HCT116 (cell line): ENCODE results near the gene SPRR2B. TPM values are rescaled to one million over a fixed set of nuclear protein-coding genes. Genes with fewer than 3 reads are reported as not detected.
A peak's percentile ranks its signal among the peaks of the same experiment; 100 is the strongest.

Experiments
- ATAC-seq: fragments of 200-7000 bp; cut with Tn5 transposase; 2 replicates; pipeline ENCODE4 v1.9.1; 2020; ENCODE audit warnings: mild to moderate bottlenecking, moderate library complexity
- BruUV-seq: library from RNA; stranded (reverse); fragments of 400-500 nt; replicated peaks from 2 replicates; lab custom pipeline; 2021; lab: Mats Ljungman, UMichigan
- CTCF ChIA-PET: fragments of 300-600 bp; sonication (Branson Sonifier 250); formaldehyde crosslinking; loops from one replicate; lab custom pipeline; 2021; ENCODE audit warnings: antibody characterized with exemption; lab: Charles Lee
- POLR2A ChIA-PET: fragments of 300-600, 350-600 bp; sonication (Branson Sonifier 250); formaldehyde crosslinking; loops from one replicate; lab custom pipeline; 2021; ENCODE audit warnings: antibody characterized with exemption; lab: Charles Lee
- RAD21 ChIA-PET, 2 experiments: fragments of 300-600 bp; sonication (Branson Sonifier 250); formaldehyde crosslinking; loops; one replicate each; lab custom pipeline; 2023; ENCODE audit warnings: low total read pairs in 2 of 2; ENCODE audit not compliant: uncharacterized antibody in 2 of 2, unreplicated experiment in 2 of 2, low non-redundant PET in 1 of 2; lab: Charles Lee
- DNase-seq: peaks from one replicate; pipeline ENCODE4 v3.0.0-alpha.2; 2010; ENCODE audit warnings: low read depth, low spot score
- H2AFZ ChIP-seq: fragments of 200-600 bp; shearing (Covaris generic), sonication (generic); 2 replicates; pipeline ENCODE4 v1.6.1; 2017; ENCODE audit warnings: low read depth, mixed run types, mixed read lengths, antibody characterized with exemption, low read length; ENCODE audit not compliant: poor library complexity, severe bottlenecking
- H3K27ac ChIP-seq: 2 replicates; pipeline ENCODE4 v1.5.1; 2012; ENCODE audit warnings: low read depth, low read length
- H3K27me3 ChIP-seq: fragments of 200-600 bp; sonication (generic); 2 replicates; pipeline ENCODE4 v1.6.1; 2016; ENCODE audit warnings: mixed run types, low read length, mixed read lengths; ENCODE audit not compliant: insufficient read depth
- H3K36me3 ChIP-seq, 2 experiments: fragments of 200-500 bp in 1 of 2; fragments of 200-600 bp in 1 of 2; sonication (Bioruptor generic) in 1 of 2; sonication (generic) in 1 of 2; 2 replicates each; pipeline versions ENCODE4 v1.5.1 to v1.6.1; 2014 to 2016; ENCODE audit warnings: low read length in 2 of 2, inconsistent platforms in 1 of 2, mixed read lengths in 1 of 2, mixed run types in 1 of 2; ENCODE audit not compliant: insufficient read depth in 2 of 2, control insufficient read depth in 1 of 2
- H3K4me1 ChIP-seq, 2 experiments: fragments of 200-600 bp in 1 of 2; sonication (generic) in 1 of 2; 2 replicates each; pipeline versions ENCODE4 v1.5.1 to v1.6.1; 2012 to 2017; ENCODE audit warnings: low read length in 2 of 2, inconsistent platforms in 1 of 2, mild to moderate bottlenecking in 1 of 2, mixed read lengths in 1 of 2, mixed run types in 1 of 2, moderate library complexity in 1 of 2; ENCODE audit not compliant: insufficient read depth in 2 of 2, control insufficient read depth in 1 of 2
- H3K4me2 ChIP-seq: fragments of 200-600 bp; sonication (generic); 2 replicates; pipeline ENCODE4 v1.6.1; 2017; ENCODE audit warnings: mixed run types, low read length, mixed read lengths
- H3K4me3 ChIP-seq, 2 experiments: fragments of 200-600 bp in 1 of 2; sonication (generic) in 1 of 2; replicated peaks in 1 of 2; 2 replicates each; pipeline ENCODE4 v1.5.1; 2011 to 2016; ENCODE audit warnings: low read length in 2 of 2, control low read depth in 1 of 2, low read depth in 1 of 2, mild to moderate bottlenecking in 1 of 2, mixed read lengths in 1 of 2, mixed run types in 1 of 2
- H3K79me2 ChIP-seq: fragments of 200-600 bp; sonication (generic); 2 replicates; pipeline ENCODE4 v1.6.1; 2017; ENCODE audit warnings: mild to moderate bottlenecking, mixed run types, low read length, moderate library complexity, mixed read lengths; ENCODE audit not compliant: insufficient read depth
- H3K9ac ChIP-seq: fragments of 200-600 bp; sonication (generic); 2 replicates; pipeline ENCODE4 v1.6.1; 2016; ENCODE audit warnings: low read length, mixed read lengths
- H3K9me2 ChIP-seq: fragments of 200-600 bp; sonication (generic), shearing (Covaris generic); 2 replicates; pipeline ENCODE4 v1.6.1; 2017; ENCODE audit warnings: mixed run types, mild to moderate bottlenecking, moderate library complexity; ENCODE audit not compliant: insufficient read depth
- H3K9me3 ChIP-seq, 2 experiments: fragments of 200-500 bp in 1 of 2; fragments of 200-600 bp in 1 of 2; sonication (Bioruptor generic) in 1 of 2; sonication (generic) in 1 of 2; 2 replicates each; pipeline ENCODE4 v1.6.1; 2014 to 2017; ENCODE audit warnings: low read length in 2 of 2, mixed read lengths in 2 of 2, inconsistent platforms in 1 of 2, low read depth in 1 of 2, mild to moderate bottlenecking in 1 of 2, mixed run types in 1 of 2, moderate library complexity in 1 of 2; ENCODE audit not compliant: control insufficient read depth in 1 of 2, insufficient read depth in 1 of 2
- H4K20me1 ChIP-seq: fragments of 200-600 bp; sonication (generic), shearing (Covaris generic); 2 replicates; pipeline ENCODE4 v1.6.1; 2017; ENCODE audit warnings: mixed run types, mild to moderate bottlenecking, moderate library complexity; ENCODE audit not compliant: insufficient read depth
- ATF3 ChIP-seq: IDR thresholded peaks from 2 replicates; pipeline ENCODE4 v1.6.1; 2012
- CBX3 ChIP-seq: IDR thresholded peaks from 2 replicates; pipeline ENCODE4 v1.6.1; 2012; ENCODE audit warnings: low read depth
- CTCF ChIP-seq, 3 experiments: fragments of 200-600 bp in 1 of 3; sonication (generic) in 1 of 3; IDR thresholded peaks in 2 of 3; conservative IDR thresholded peaks in 1 of 3; 2 replicates each; pipeline ENCODE4 v1.5.1; 2012 to 2017; ENCODE audit warnings: low read depth in 2 of 3, low read length in 2 of 3, antibody characterized with exemption in 1 of 3, borderline replicate concordance in 1 of 3, control low read depth in 1 of 3, mild to moderate bottlenecking in 1 of 3, mixed read lengths in 1 of 3, mixed run types in 1 of 3, moderate library complexity in 1 of 3; ENCODE audit not compliant: insufficient read depth in 1 of 3
- EGR1 ChIP-seq: IDR thresholded peaks from 2 replicates; pipeline ENCODE4 v1.6.1; 2012; ENCODE audit warnings: low read depth
- FOSL1 ChIP-seq: IDR thresholded peaks from 2 replicates; pipeline ENCODE4 v1.6.1; 2012; ENCODE audit warnings: low read depth
- JUND ChIP-seq: IDR thresholded peaks from 2 replicates; pipeline ENCODE4 v1.6.1; 2012
- POLR2A ChIP-seq: IDR thresholded peaks from 2 replicates; pipeline ENCODE4 v1.7.0; 2011; ENCODE audit warnings: borderline replicate concordance; ENCODE audit not compliant: insufficient read depth, insufficient read length; ENCODE audit errors: extremely low read depth
- SIN3A ChIP-seq: IDR thresholded peaks from 2 replicates; pipeline ENCODE4 v1.6.1; 2012; ENCODE audit warnings: low read depth
- SP1 ChIP-seq: IDR thresholded peaks from 2 replicates; pipeline ENCODE4 v1.6.1; 2012; ENCODE audit warnings: low read depth
- SRF ChIP-seq: IDR thresholded peaks from 2 replicates; pipeline ENCODE4 v1.6.1; 2012; ENCODE audit warnings: low read depth
- TCF7L2 ChIP-seq: IDR thresholded peaks from 2 replicates; pipeline ENCODE4 v1.7.0; 2011; ENCODE audit warnings: borderline replicate concordance, inconsistent platforms; ENCODE audit not compliant: insufficient read depth, insufficient read length; ENCODE audit errors: extremely low read depth
- ZFX ChIP-seq: fragments of 450-650 bp; IDR thresholded peaks from 2 replicates; pipeline ENCODE4 v1.6.1; 2017
- ZNF274 ChIP-seq: fragments of 200-500 bp; sonication (Bioruptor generic); IDR thresholded peaks from 2 replicates; pipeline ENCODE4 v1.6.1; 2014; ENCODE audit warnings: mild to moderate bottlenecking, low read depth, low read length, inconsistent platforms
- intact Hi-C: fragments of 100-400 bp; cut with micrococcal nuclease; formaldehyde crosslinking; loops from 2 replicates; pipeline ENCODE4 v1.10.0; 2022
- total RNA-seq: library from RNA; stranded (reverse); gene quantifications from one replicate; pipeline ENCODE4 v1.2.1, GENCODE V29; 2021; ENCODE audit not compliant: unreplicated experiment
- TF ChIP-seq, protein P1 (sequence below): IDR thresholded peaks from 2 replicates; pipeline ENCODE4 v1.6.1; 2012
- TF ChIP-seq, protein P2 (sequence below): IDR thresholded peaks from 2 replicates; pipeline ENCODE4 v1.6.1; 2011; ENCODE audit warnings: mild to moderate bottlenecking, low read length, moderate library complexity; ENCODE audit not compliant: insufficient replicate concordance; ENCODE audit errors: extremely low read depth

Gene SPRR2B
- total RNA-seq, 1 experiment from 2014 or later: not detected

DNA sequence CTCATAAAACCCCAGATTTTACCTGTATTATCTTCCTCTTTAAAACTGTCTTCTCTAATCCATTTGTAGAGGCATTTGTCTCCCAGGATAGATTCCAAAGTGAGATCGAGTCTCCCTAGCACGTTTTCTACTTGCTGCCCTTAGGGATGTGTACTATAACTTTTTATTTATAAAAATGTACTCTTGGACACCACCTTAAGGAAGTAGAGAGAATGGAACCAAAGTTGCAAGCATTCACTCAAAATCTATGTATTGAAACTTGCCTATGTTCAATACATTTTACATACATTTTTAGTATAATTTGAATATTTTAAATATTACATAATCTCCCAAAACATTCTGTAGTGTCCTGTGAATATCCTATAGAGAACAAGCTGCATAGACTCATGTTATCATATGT, 13.3 kb downstream of the SPRR2B start:
- Histone ChIP-seq H3K79me2 (no peaks in the 10 kb centered on the region), H3K27me3 (peaks cover 33% of the 10 kb centered on the region), H3K4me2 (no peak overlapping the region), H3K36me3 (no peaks in the 10 kb centered on the region), H3K9ac (no peak overlapping the region), H3K4me3 (no peak overlapping the region), H3K9me2 (no peaks in the 10 kb centered on the region), H3K9me3 (no peaks in the 10 kb centered on the region), H3K4me1 (no peaks in the 10 kb centered on the region), H3K27ac (no peak overlapping the region), H4K20me1 (no peaks in the 10 kb centered on the region), H2AFZ (no peak overlapping the region)
- intact Hi-C loops: no loop called here
- ATAC-seq: no peak
- CTCF ChIA-PET: interaction anchor here (1.5 kb wide), 1 partner anchor 9 kb away, joined by 4 read pairs; no protein-coding TSS in a partner anchor
- no peak for DNase-seq
- TF ChIP-seq TCF7L2 (no peak), ZNF274 (no peak), CBX3 (no peak), CTCF (IDR thresholded peaks at IDR 0.05 in 2 of 3, conservative IDR thresholded peaks at IDR 0.05 in 1 of 3; ENCODE audit: borderline replicate concordance in 1 of 3, insufficient read depth in 1 of 3, low read depth in 2 of 3, low read length in 2 of 3) (peak in 1 of 3 experiments; percentile 18; a peak in 1 of 6 replicates), SIN3A (no peak)
- RAD21 ChIA-PET: no interaction called here
- BruUV-seq: no TSS peak
- POLR2A ChIA-PET: no interaction called here

GRCh38 chr1:153057375-153057774, 14.0 kb downstream of the SPRR2B start, which contains the start of gene SPRR2A:
Gene SPRR2A, minus strand, starts transcription at chr1:153057512. Its CDS starts 777 bp downstream, at chr1:153056735.
- RAD21 ChIA-PET: no interaction called here
- H3K9me2 ChIP-seq: no peaks in the 10 kb centered on the region
- H3K9ac ChIP-seq: no peak within 1 kb of the TSS
- no peak within 1 kb of the TSS for H3K4me3 ChIP-seq
- H3K9me3 ChIP-seq: no peaks in the 10 kb centered on the region
- no peak within 1 kb of the TSS for H2AFZ ChIP-seq
- no peak within 1 kb of the TSS for H3K4me2 ChIP-seq
- no peaks in the 10 kb centered on the region for H3K4me1 ChIP-seq
- POLR2A ChIA-PET: no interaction called here
- CTCF ChIA-PET: interaction anchor here (1.5 kb wide), 1 partner anchor 10 kb away, joined by 4 read pairs; no protein-coding TSS in a partner anchor
- no peaks in the 10 kb centered on the region for H3K79me2 ChIP-seq
- ATAC-seq (no peak), DNase-seq (no peak)
- no peaks in the 10 kb centered on the region for H3K36me3 ChIP-seq
- peaks cover 31% of the 10 kb centered on the region for H3K27me3 ChIP-seq
- TF ChIP-seq SP1 (no peak), TCF7L2 (no peak), ZFX (no peak), CBX3 (no peak), POLR2A (no peak), ATF3 (no peak), EGR1 (no peak), ZNF274 (no peak), SRF (no peak), JUND (no peak), FOSL1 (no peak)
- TF ChIP-seq, protein P1, sequence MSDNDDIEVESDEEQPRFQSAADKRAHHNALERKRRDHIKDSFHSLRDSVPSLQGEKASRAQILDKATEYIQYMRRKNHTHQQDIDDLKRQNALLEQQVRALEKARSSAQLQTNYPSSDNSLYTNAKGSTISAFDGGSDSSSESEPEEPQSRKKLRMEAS: no peak
- TF ChIP-seq, protein P2, sequence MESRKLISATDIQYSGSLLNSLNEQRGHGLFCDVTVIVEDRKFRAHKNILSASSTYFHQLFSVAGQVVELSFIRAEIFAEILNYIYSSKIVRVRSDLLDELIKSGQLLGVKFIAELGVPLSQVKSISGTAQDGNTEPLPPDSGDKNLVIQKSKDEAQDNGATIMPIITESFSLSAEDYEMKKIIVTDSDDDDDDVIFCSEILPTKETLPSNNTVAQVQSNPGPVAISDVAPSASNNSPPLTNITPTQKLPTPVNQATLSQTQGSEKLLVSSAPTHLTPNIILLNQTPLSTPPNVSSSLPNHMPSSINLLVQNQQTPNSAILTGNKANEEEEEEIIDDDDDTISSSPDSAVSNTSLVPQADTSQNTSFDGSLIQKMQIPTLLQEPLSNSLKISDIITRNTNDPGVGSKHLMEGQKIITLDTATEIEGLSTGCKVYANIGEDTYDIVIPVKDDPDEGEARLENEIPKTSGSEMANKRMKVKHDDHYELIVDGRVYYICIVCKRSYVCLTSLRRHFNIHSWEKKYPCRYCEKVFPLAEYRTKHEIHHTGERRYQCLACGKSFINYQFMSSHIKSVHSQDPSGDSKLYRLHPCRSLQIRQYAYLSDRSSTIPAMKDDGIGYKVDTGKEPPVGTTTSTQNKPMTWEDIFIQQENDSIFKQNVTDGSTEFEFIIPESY: no peak
- TF ChIP-seq, all 23 proteins: peak for 0
- no peak within 1 kb of the TSS for H3K27ac ChIP-seq
- no peaks in the 10 kb centered on the region for H4K20me1 ChIP-seq
- intact Hi-C loops: no loop called here
- BruUV-seq: no TSS peak
